K562 (cell line): ENCODE measurements around the gene OXTR. TPM values are rescaled to one million over a fixed set of nuclear protein-coding genes. Genes with fewer than 3 reads are reported as not detected.

Source experiments
- ATAC-seq: fragments of 200-7000 bp; cut with Tn5 transposase; 3 replicates; pipeline ENCODE4 v1.9.1; 2020; ENCODE audit warnings: moderate library complexity
- BruUV-seq: library from RNA; stranded (reverse); fragments of 400-500 nt; replicated peaks from 2 replicates; lab custom pipeline; 2021; lab: Mats Ljungman, UMichigan
- CTCF ChIA-PET: fragments of 300-600 bp; formaldehyde crosslinking; extraction: SDS; loops from one replicate; lab custom pipeline; 2021; ENCODE audit warnings: low intra/inter-chr PET ratio; lab: Yijun Ruan, JAX
- POLR2A ChIA-PET: fragments of 300-600, 350-650 bp; sonication (Branson Sonifier 250); formaldehyde crosslinking; extraction: SDS; loops from one replicate; lab custom pipeline; 2021; ENCODE audit warnings: antibody characterized with exemption, inconsistent platforms; lab: Yijun Ruan, JAX
- DNase-seq, 4 experiments: peaks; one replicate each; pipeline versions ENCODE4 v3.0.0 to v3.0.0-alpha.2; 2011 to 2018; ENCODE audit warnings: low spot score in 3 of 4, mixed read lengths in 3 of 4; ENCODE audit errors: extremely low read depth in 1 of 4
- FAIRE-seq: peaks from 2 replicates; lab custom pipeline; 2011; peaks lifted over from hg19 to GRCh38; lab: Jason Lieb, UNC
- H2AFZ ChIP-seq: 2 replicates; pipeline ENCODE4 v1.6.0; 2011; ENCODE audit warnings: low read depth, low read length, control low read depth, inconsistent platforms
- H3K27ac ChIP-seq: fragments of 200-600 bp; 3 replicates; pipeline ENCODE4 v1.8.0; 2011; ENCODE audit warnings: low read depth, mild to moderate bottlenecking, control low read depth, inconsistent platforms, low read length, moderate library complexity, mixed read lengths; ENCODE audit errors: extremely low read depth
- H3K27me3 ChIP-seq, 2 experiments: fragments of 300-600 bp in 1 of 2; 2 replicates in 1 of 2; 3 replicates in 1 of 2; pipeline versions ENCODE4 v1.6.0 to v1.8.0; 2011; ENCODE audit warnings: inconsistent platforms in 2 of 2, low read length in 2 of 2, mild to moderate bottlenecking in 1 of 2, mixed read lengths in 1 of 2, moderate library complexity in 1 of 2; ENCODE audit not compliant: control insufficient read depth in 2 of 2, insufficient read depth in 2 of 2
- H3K36me3 ChIP-seq: fragments of 300-600 bp; 3 replicates; pipeline ENCODE4 v1.8.0; 2011; ENCODE audit warnings: mild to moderate bottlenecking, low read length, inconsistent platforms; ENCODE audit not compliant: control insufficient read depth, insufficient read depth
- H3K4me1 ChIP-seq, 2 experiments: fragments of 200-600 bp in 1 of 2; replicated peaks in 1 of 2; 2 replicates in 1 of 2; 3 replicates in 1 of 2; pipeline versions ENCODE4 v1.5.1 to v1.8.0; 2011; ENCODE audit warnings: inconsistent platforms in 2 of 2, low read length in 2 of 2, mild to moderate bottlenecking in 1 of 2, mixed read lengths in 1 of 2, moderate library complexity in 1 of 2; ENCODE audit not compliant: control insufficient read depth in 2 of 2, insufficient read depth in 2 of 2
- H3K4me2 ChIP-seq: 2 replicates; pipeline ENCODE4 v1.6.1; 2011; ENCODE audit warnings: low read length, control low read depth, inconsistent platforms, mixed read lengths; ENCODE audit not compliant: insufficient read depth
- H3K4me3 ChIP-seq: fragments of 200-600 bp; sonication (generic), shearing (Covaris generic); 2 replicates; pipeline ENCODE4 v1.5.1; 2016; ENCODE audit warnings: control low read depth, inconsistent platforms
- H3K79me2 ChIP-seq: fragments of 200-600 bp; 3 replicates; pipeline ENCODE4 v1.8.0; 2011; ENCODE audit warnings: low read length, inconsistent platforms; ENCODE audit not compliant: control insufficient read depth, insufficient read depth
- H3K9ac ChIP-seq, 2 experiments: 2 replicates each; pipeline versions ENCODE4 v1.6.0 to v1.6.1; 2011; ENCODE audit warnings: low read depth in 2 of 2, low read length in 2 of 2, control low read depth in 1 of 2, inconsistent platforms in 1 of 2, mild to moderate bottlenecking in 1 of 2, mixed read lengths in 1 of 2; ENCODE audit not compliant: insufficient read depth in 1 of 2
- H3K9me1 ChIP-seq: one replicate; pipeline ENCODE4 v1.6.0; 2011; ENCODE audit warnings: inconsistent platforms, mild to moderate bottlenecking, low read length, moderate library complexity; ENCODE audit not compliant: control insufficient read depth, insufficient read depth
- H3K9me3 ChIP-seq: replicated peaks from 2 replicates; pipeline ENCODE4 v1.5.1; 2011; ENCODE audit warnings: low read depth, low read length, inconsistent platforms; ENCODE audit not compliant: control insufficient read depth, insufficient read depth
- H4K20me1 ChIP-seq: replicated peaks from 2 replicates; pipeline ENCODE4 v1.6.1; 2011; ENCODE audit warnings: low read length, inconsistent platforms, mixed read lengths; ENCODE audit not compliant: control insufficient read depth, insufficient read depth
- CBX1 ChIP-seq: sonication (generic); IDR thresholded peaks from 2 replicates; pipeline ENCODE4 v1.6.1; 2016; ENCODE audit warnings: antibody characterized with exemption, low read depth, mild to moderate bottlenecking
- DPF2 ChIP-seq: fragments of 450-650 bp; IDR thresholded peaks from 2 replicates; pipeline ENCODE4 v1.6.1; 2016
- FOXJ3 ChIP-seq: sonication (generic); formaldehyde crosslinking; IDR thresholded peaks from 2 replicates; pipeline ENCODE4 v1.4.0; 2020; ENCODE audit warnings: mild to moderate bottlenecking, missing genetic modification reagents
- GTF2F1 ChIP-seq: IDR thresholded peaks from 2 replicates; pipeline ENCODE4 v1.6.1; 2011; ENCODE audit warnings: low read depth, low read length, improper control_type of control experiment
- HCFC1 ChIP-seq: IDR thresholded peaks from 2 replicates; pipeline ENCODE4 v1.6.1; 2012; ENCODE audit warnings: low read depth, low read length, improper control_type of control experiment
- MITF ChIP-seq: IDR thresholded peaks from 2 replicates; pipeline ENCODE4 v1.6.1; 2014; ENCODE audit warnings: antibody characterized with exemption
- MXD1 ChIP-seq: fragments of 250-450 bp; sonication (Bioruptor Pico); IDR thresholded peaks from 2 replicates; pipeline ENCODE4 v1.8.0; 2021; ENCODE audit warnings: borderline replicate concordance, mild to moderate bottlenecking, moderate library complexity; ENCODE audit not compliant: poor library complexity, severe bottlenecking
- NBN ChIP-seq: fragments of 450-650 bp; IDR thresholded peaks from 2 replicates; pipeline ENCODE4 v1.6.1; 2016; ENCODE audit warnings: low read depth, mild to moderate bottlenecking
- NR4A1 ChIP-seq, 2 experiments: fragments of 250-450 bp in 1 of 2; fragments of 450-650 bp in 1 of 2; sonication (Bioruptor Pico) in 1 of 2; IDR thresholded peaks; 2 replicates each; pipeline versions ENCODE4 v1.4.0 to v1.6.1; 2016 to 2020; ENCODE audit warnings: mild to moderate bottlenecking in 2 of 2, missing compliant biosample characterization in 1 of 2, missing genetic modification characterization in 1 of 2, moderate library complexity in 1 of 2
- PREB ChIP-seq: sonication (generic); formaldehyde crosslinking; IDR thresholded peaks from 2 replicates; pipeline ENCODE4 v1.8.1; 2023; ENCODE audit warnings: mild to moderate bottlenecking, missing genetic modification reagents
- SAP30 ChIP-seq: fragments of 200-600 bp; sonication (generic); IDR thresholded peaks from 2 replicates; pipeline ENCODE4 v1.6.1; 2012; ENCODE audit warnings: borderline replicate concordance, low read depth, mild to moderate bottlenecking, moderate library complexity, low read length, control low read depth, inconsistent platforms; ENCODE audit not compliant: insufficient read depth, poor library complexity, severe bottlenecking
- SIN3B ChIP-seq: fragments of 450-650 bp; IDR thresholded peaks from 2 replicates; pipeline ENCODE4 v1.6.1; 2017; ENCODE audit warnings: low read depth, mild to moderate bottlenecking, moderate library complexity
- TAF15 ChIP-seq: fragments of 200-400 bp; formaldehyde crosslinking; IDR thresholded peaks from 2 replicates; pipeline ENCODE4 v1.6.1; 2017; ENCODE audit warnings: mild to moderate bottlenecking, low read depth, low read length, moderate library complexity
- XRCC4 ChIP-seq: IDR thresholded peaks from one replicate; pipeline ENCODE4 v1.6.1; 2011; ENCODE audit not compliant: insufficient read depth, insufficient read length; ENCODE audit errors: extremely low read depth
- ZNF143 ChIP-seq: sonication (generic); formaldehyde crosslinking; IDR thresholded peaks from 2 replicates; pipeline ENCODE4 v1.9.0; 2022; ENCODE audit warnings: mild to moderate bottlenecking, missing genetic modification reagents
- ZNF57 ChIP-seq: fragments of 450-650 bp; formaldehyde crosslinking; IDR thresholded peaks from 2 replicates; pipeline ENCODE4 v1.4.0; 2020; ENCODE audit warnings: mild to moderate bottlenecking, moderate library complexity
- ZNF583 ChIP-seq: fragments of 250-450 bp; sonication (Bioruptor Pico); IDR thresholded peaks from 2 replicates; pipeline ENCODE4 v1.4.0; 2020
- ZNF644 ChIP-seq: fragments of 200-800 bp; sonication (Bioruptor generic); IDR thresholded peaks from 2 replicates; pipeline ENCODE4 v1.6.1; 2016; ENCODE audit warnings: low read depth, missing genetic modification characterization, missing compliant biosample characterization
- WGBS: fragments of 100-300 bp; shearing (Covaris generic); methylation state at CpG from one replicate; pipeline ENCODE4 v1.1.6; 2016; ENCODE audit warnings: low coverage, mixed read lengths; ENCODE audit not compliant: insufficient coverage; ENCODE audit errors: missing lambda C conversion rate; 5-methylcytosine and 5-hydroxymethylcytosine counted together
- in situ Hi-C: fragments of 300-500 bp; cut with MboI; formaldehyde crosslinking; loops from 4 replicates; pipeline ENCODE4 v1.15.0; 2018; ENCODE audit warnings: inconsistent platforms, mixed read lengths
- intact Hi-C: fragments of 100-400 bp; cut with micrococcal nuclease; formaldehyde crosslinking; loops from 2 replicates; pipeline ENCODE4 v1.14.2; 2022
- polyA plus RNA-seq, 8 experiments: library from polyadenylated mRNA; depleted of rRNA in 4 of 8; stranded (reverse) in 5 of 8; unstranded in 3 of 8; fragments of >200 nt; fragmentation: Nextera tagmentation in 2 of 8; fragmentation: Illumina TruSeq in 1 of 8; extraction: Ambion mirVana in 2 of 8; extraction: Trizol in 1 of 8; gene quantifications; 2 replicates each; pipeline versions ENCODE4 v1.2.1 to v1.2.3, GENCODE V29; 2011 to 2014; ENCODE audit warnings: inconsistent platforms in 1 of 8, missing spikeins in 1 of 8
- total RNA-seq, 7 experiments: library from RNA; depleted of rRNA in 6 of 7; stranded (reverse); fragments of >200 nt in 6 of 7; fragmentation: Illumina TruSeq in 2 of 7; extraction: Trizol in 2 of 7; gene quantifications; 2 replicates each; pipeline versions ENCODE4 v1.2.1 to v1.2.3, GENCODE V29; 2011 to 2021; ENCODE audit warnings: low replicate concordance in 1 of 7

Gene OXTR
- total and polyA plus RNA-seq, 9 of the 15 experiments (the other 6 are each of a cell fraction or from before 2014, with no cell fraction given): 0.14 to 1.3 (median 0.80) TPM

- no peak for TF ChIP-seq SIN3B
Measured at GRCh38 chr3:8810561-8810960, 41.1 kb upstream of the OXTR start (continued).

- no peak for TF ChIP-seq SAP30
- no peak for TF ChIP-seq DPF2
- TF ChIP-seq ZNF57 (CRISPR knock-in tag): no peak
- TF ChIP-seq ZNF143 (CRISPR knock-in tag): no peak
- TF ChIP-seq NBN: no peak
- TF ChIP-seq CBX1: no peak
- TF ChIP-seq PREB (CRISPR knock-in tag): no peak
- TF ChIP-seq FOXJ3: no peak
- TF ChIP-seq XRCC4: no peak
- no peak for TF ChIP-seq HCFC1
- TF ChIP-seq NR4A1 (CRISPR knock-in tag; IDR thresholded peaks at IDR 0.05): no peak
- no peak for TF ChIP-seq NR4A1 (tag; IDR thresholded peaks at IDR 0.05)
- no peak for TF ChIP-seq ZNF644 (tag)
- TF ChIP-seq MXD1 (CRISPR knock-in tag): no peak
- TF ChIP-seq TAF15: no peak
- TF ChIP-seq MITF: no peak
- no peak for TF ChIP-seq ZNF583 (CRISPR knock-in tag)
- no peak for TF ChIP-seq GTF2F1
- POLR2A ChIA-PET: no interaction called here
- BruUV-seq: no TSS peak
- Histone ChIP-seq H3K27me3 (no peaks in the 10 kb centered on the region), H3K9ac (no peak overlapping the region), H3K9me1 (no peaks in the 10 kb centered on the region), H3K36me3 (no peaks in the 10 kb centered on the region), H2AFZ (no peak overlapping the region), H4K20me1 (no peaks in the 10 kb centered on the region), H3K4me1 (no peaks in the 10 kb centered on the region), H3K4me3 (no peak overlapping the region), H3K27ac (no peak overlapping the region), H3K79me2 (no peaks in the 10 kb centered on the region), H3K4me2 (no peak overlapping the region), H3K9me3 (no peaks in the 10 kb centered on the region)
- no peak for FAIRE-seq
- no peak for ATAC-seq
- WGBS: 10% methylated on average over 2 of the region's 2 CpGs
- CTCF ChIA-PET: no interaction called here
- intact Hi-C loops (no loop called here), in situ Hi-C loops (no loop called here)
- DNase-seq: no peak
Measured at GRCh38 chr3:8805774-8806173, 36.4 kb upstream of the OXTR start.
